ENCODE measurements around the gene PRPF6.

DNA sequence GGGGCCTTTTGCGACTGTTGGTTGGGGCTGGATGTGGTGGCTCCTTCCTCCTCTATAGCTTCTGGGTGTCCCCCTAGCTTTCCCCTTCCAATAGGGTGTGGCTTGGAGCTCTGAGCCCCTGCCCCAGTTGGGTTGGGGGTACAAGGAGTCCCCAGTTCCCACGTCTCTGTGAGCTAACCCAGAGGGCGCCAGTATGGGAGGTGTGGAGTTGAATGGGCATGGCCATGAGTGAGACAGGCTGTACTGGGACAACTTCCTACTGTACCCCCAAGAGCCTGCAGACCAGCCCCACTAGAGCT, 56.2 kb downstream of the PRPF6 start:
- TF ChIP-seq, protein P1, sequence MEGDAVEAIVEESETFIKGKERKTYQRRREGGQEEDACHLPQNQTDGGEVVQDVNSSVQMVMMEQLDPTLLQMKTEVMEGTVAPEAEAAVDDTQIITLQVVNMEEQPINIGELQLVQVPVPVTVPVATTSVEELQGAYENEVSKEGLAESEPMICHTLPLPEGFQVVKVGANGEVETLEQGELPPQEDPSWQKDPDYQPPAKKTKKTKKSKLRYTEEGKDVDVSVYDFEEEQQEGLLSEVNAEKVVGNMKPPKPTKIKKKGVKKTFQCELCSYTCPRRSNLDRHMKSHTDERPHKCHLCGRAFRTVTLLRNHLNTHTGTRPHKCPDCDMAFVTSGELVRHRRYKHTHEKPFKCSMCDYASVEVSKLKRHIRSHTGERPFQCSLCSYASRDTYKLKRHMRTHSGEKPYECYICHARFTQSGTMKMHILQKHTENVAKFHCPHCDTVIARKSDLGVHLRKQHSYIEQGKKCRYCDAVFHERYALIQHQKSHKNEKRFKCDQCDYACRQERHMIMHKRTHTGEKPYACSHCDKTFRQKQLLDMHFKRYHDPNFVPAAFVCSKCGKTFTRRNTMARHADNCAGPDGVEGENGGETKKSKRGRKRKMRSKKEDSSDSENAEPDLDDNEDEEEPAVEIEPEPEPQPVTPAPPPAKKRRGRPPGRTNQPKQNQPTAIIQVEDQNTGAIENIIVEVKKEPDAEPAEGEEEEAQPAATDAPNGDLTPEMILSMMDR (IDR thresholded peaks at IDR 0.05), result no peak
- no peak for TF ChIP-seq POLR2A (IDR thresholded peaks at IDR 0.05)

Measured in body of pancreas (tissue), 4 donors.